Endodermal cell (in vitro differentiated cells): ENCODE results near the gene FLCN. TPM values are rescaled to one million over a fixed set of nuclear protein-coding genes. Genes with fewer than 3 reads are reported as not detected.

Experiments used
- DNase-seq: peaks from one replicate; pipeline ENCODE4 v3.0.0-alpha.2; 2017
- H3K27ac ChIP-seq: 2 replicates; pipeline ENCODE4 v1.5.1; 2013; ENCODE audit warnings: mild to moderate bottlenecking, low read depth, low read length, moderate library complexity
- H3K27me3 ChIP-seq: 2 replicates; pipeline ENCODE4 v1.6.1; 2013; ENCODE audit warnings: mild to moderate bottlenecking, low read length, moderate library complexity; ENCODE audit not compliant: insufficient read depth, control insufficient read depth, poor library complexity, severe bottlenecking
- H3K36me3 ChIP-seq: 2 replicates; pipeline ENCODE4 v1.7.0; 2013; ENCODE audit warnings: mild to moderate bottlenecking, low read length, moderate library complexity; ENCODE audit not compliant: control insufficient read depth, insufficient read depth
- H3K4me1 ChIP-seq: one replicate; pipeline ENCODE4 v1.7.0; 2013; ENCODE audit warnings: low read length; ENCODE audit not compliant: control insufficient read depth, insufficient read depth
- H3K4me3 ChIP-seq: 2 replicates; pipeline ENCODE4 v1.5.1; 2013; ENCODE audit warnings: mild to moderate bottlenecking, low read length, moderate library complexity
- H3K9ac ChIP-seq: 2 replicates; pipeline ENCODE4 v1.6.1; 2013; ENCODE audit warnings: mild to moderate bottlenecking, low read length, moderate library complexity; ENCODE audit not compliant: poor library complexity, severe bottlenecking; ENCODE audit errors: extremely low read depth
- H3K9me3 ChIP-seq: 2 replicates; pipeline ENCODE4 v1.6.1; 2013; ENCODE audit warnings: mild to moderate bottlenecking, low read length, moderate library complexity; ENCODE audit not compliant: control insufficient read depth
- H3K27ac Mint-ChIP-seq: 2 replicates; pipeline ENCODE4 v1.8.0; 2020; ENCODE audit warnings: mixed read lengths
- H3K27me3 Mint-ChIP-seq: 2 replicates; pipeline ENCODE4 v1.8.0; 2021; ENCODE audit warnings: mild to moderate bottlenecking, mixed read lengths; ENCODE audit not compliant: insufficient read depth
- H3K36me3 Mint-ChIP-seq: 2 replicates; pipeline ENCODE4 v1.8.0; 2020; ENCODE audit warnings: low read depth, mixed read lengths
- H3K4me1 Mint-ChIP-seq: 2 replicates; pipeline ENCODE4 v1.8.0; 2020; ENCODE audit warnings: mixed read lengths
- H3K4me3 Mint-ChIP-seq: 2 replicates; pipeline ENCODE4 v1.8.0; 2020; ENCODE audit warnings: mild to moderate bottlenecking, moderate library complexity, mixed read lengths
- H3K9me3 Mint-ChIP-seq: 2 replicates; pipeline ENCODE4 v1.8.0; 2020; ENCODE audit warnings: mild to moderate bottlenecking, mixed read lengths
- CTCF ChIP-seq: fragments of 200-600 bp; sonication (generic); conservative IDR thresholded peaks from 2 replicates; pipeline ENCODE4 v1.5.0; 2021; ENCODE audit warnings: antibody characterized with exemption, mild to moderate bottlenecking
- WGBS, 2 experiments: methylation state at CpG; one replicate each; pipeline versions ENCODE4 v1.1.5 to v1.1.7; 2013; ENCODE audit warnings: missing lambda C conversion rate in 2 of 2, mixed read lengths in 1 of 2; ENCODE audit not compliant: insufficient coverage in 1 of 2, insufficient read length in 1 of 2; 5-methylcytosine and 5-hydroxymethylcytosine counted together
- total RNA-seq, 2 donors: library from RNA; stranded (reverse); fragmentation: NEBNext Ultra II Directional in 1 of 2; extraction: Animal tissue kit (Norgen Biotek cat#: 25700) in 1 of 2; gene quantifications; 2 replicates in 1 of 2; 3 replicates in 1 of 2; pipeline ENCODE4 v1.2.1, GENCODE V29; 2021

The FLCN gene
- total RNA-seq, 2 donors from 2014 or later: 41.8 to 47.2 TPM

- H3K4me1 Mint-ChIP-seq: no peaks in the 10 kb centered on the region
- DNase-seq: no peak
- no peaks in the 10 kb centered on the region for H3K9me3 Mint-ChIP-seq
- H3K9ac ChIP-seq: no peak overlapping the region
- no peak for TF ChIP-seq CTCF
- no peak overlapping the region for H3K4me3 ChIP-seq
- H3K9me3 ChIP-seq: no peaks in the 10 kb centered on the region
- no peaks in the 10 kb centered on the region for H3K4me1 ChIP-seq
- no peaks in the 10 kb centered on the region for H3K27me3 ChIP-seq
- no peak overlapping the region for H3K4me3 Mint-ChIP-seq
- no peak overlapping the region for H3K27ac Mint-ChIP-seq
- peaks cover 83% of the 10 kb centered on the region for H3K36me3 Mint-ChIP-seq
- 94 to 95% methylated on average over 14 to 16 of the region's 16 CpGs for WGBS, 2 experiments
- H3K27me3 Mint-ChIP-seq: no peaks in the 10 kb centered on the region
- H3K27ac ChIP-seq: no peak overlapping the region
- peaks cover 90% of the 10 kb centered on the region for H3K36me3 ChIP-seq
These were observed 13.2 kb downstream of the FLCN start for GRCh38 chr17:17223736-17224135.

GRCh38 chr17:17221329-17221728 lies 15.6 kb downstream of the FLCN start:
- Histone ChIP-seq H3K36me3 (peaks cover 90% of the 10 kb centered on the region), H3K9me3 (no peaks in the 10 kb centered on the region), H3K4me3 (no peak overlapping the region), H3K27ac (no peak overlapping the region), H3K9ac (no peak overlapping the region), H3K27me3 (no peaks in the 10 kb centered on the region), H3K4me1 (no peaks in the 10 kb centered on the region)
- Mint-ChIP-seq H3K4me3 (no peak overlapping the region), H3K4me1 (no peaks in the 10 kb centered on the region), H3K9me3 (no peaks in the 10 kb centered on the region), H3K27ac (peak overlapping the region; percentile 44), H3K27me3 (no peaks in the 10 kb centered on the region), H3K36me3 (peaks cover 85% of the 10 kb centered on the region)
- TF ChIP-seq CTCF: no peak
- WGBS, 2 experiments: 95 to 96% methylated on average over 14 to 22 of the region's 22 CpGs
- DNase-seq: no peak

GRCh38 chr17:17220529-17220928 lies 16.4 kb downstream of the FLCN start:
- H3K4me3 Mint-ChIP-seq: no peak overlapping the region
- no peaks in the 10 kb centered on the region for H3K27me3 Mint-ChIP-seq
- no peak overlapping the region for H3K27ac Mint-ChIP-seq
- Histone ChIP-seq H3K27me3 (no peaks in the 10 kb centered on the region), H3K4me1 (no peaks in the 10 kb centered on the region), H3K9ac (no peak overlapping the region), H3K4me3 (no peak overlapping the region), H3K27ac (no peak overlapping the region), H3K36me3 (peaks cover 86% of the 10 kb centered on the region), H3K9me3 (no peaks in the 10 kb centered on the region)
- peaks cover 87% of the 10 kb centered on the region for H3K36me3 Mint-ChIP-seq
- H3K9me3 Mint-ChIP-seq: no peaks in the 10 kb centered on the region
- no peak for DNase-seq
- 94 to 98% methylated on average over 7 to 8 of the region's 8 CpGs for WGBS, 2 experiments
- TF ChIP-seq CTCF: no peak
- H3K4me1 Mint-ChIP-seq: no peaks in the 10 kb centered on the region
